Measurements from ENCODE around the gene MMP11. TPM values are rescaled to one million over a fixed set of nuclear protein-coding genes. Genes with fewer than 3 reads are reported as not detected.

Gene MMP11
- total and polyA plus RNA-seq, 2 of the 4 experiments (the other 2 are of a cell fraction), result 2.2 to 6.0 TPM

GRCh38 chr22:23750367-23750713, 22.3 kb upstream of the MMP11 start:
- Histone ChIP-seq H3K4me2 (ENCODE audit: low read depth, low read length) (peak overlapping the region; percentile 99), H4K20me1 (ENCODE audit: insufficient read depth, low read length) (no peaks in the 10 kb centered on the region), H4K8ac (ENCODE audit: low read depth in 2 of 2, low read length in 2 of 2) (peak overlapping the region; percentile 13 to 81; a peak in 3 of 4 replicates), H2BK120ac (ENCODE audit: low read depth, low read length) (no peak overlapping the region), H3K9ac (ENCODE audit: low read depth, low read length) (peak overlapping the region; percentile 77), H3K23ac (ENCODE audit: low read depth, low read length) (peak overlapping the region; percentile 75; the same call in 1 of the 2 replicates), H3K4me1 (ENCODE audit: control insufficient read depth, insufficient read depth, low read length) (peaks cover 4% of the 10 kb centered on the region), H2BK15ac (ENCODE audit: low read depth, low read length) (no peak overlapping the region), H3K14ac (replicated peaks; ENCODE audit: low read depth, low read length) (peak overlapping the region; percentile 48), H2BK20ac (ENCODE audit: low read depth, low read length) (no peak overlapping the region), H4K5ac (ENCODE audit: low read depth, low read length) (peak overlapping the region; percentile 86), H3K9me3 (ENCODE audit: control insufficient read depth, insufficient read depth, low read length) (no peaks in the 10 kb centered on the region), H3K18ac (ENCODE audit: low read depth, low read length) (peak overlapping the region; percentile 16; the same call in 1 of the 2 replicates), H3K27me3 (ENCODE audit: control insufficient read depth, insufficient read depth, low read length) (no peaks in the 10 kb centered on the region), H3K56ac (ENCODE audit: extremely low read depth, insufficient read depth, low read length) (no peak overlapping the region; the same call in 1 of the 2 replicates), H2AK9ac (replicated peaks; ENCODE audit: low read depth, low read length, poor library complexity) (peak overlapping the region; percentile 53), H3K36me3 (ENCODE audit: control insufficient read depth, insufficient read depth, low read length) (no peaks in the 10 kb centered on the region), H2BK5ac (ENCODE audit: low read depth, low read length, poor library complexity, severe bottlenecking) (no peak overlapping the region), H3K4ac (ENCODE audit: low read depth, low read length) (peak overlapping the region; percentile 32), H3K4me3 (ENCODE audit: insufficient read depth, low read depth, low read length) (peak overlapping the region; percentile 85), H3K27ac (ENCODE audit: insufficient read depth, low read length) (peak overlapping the region; percentile 51; the same call in 1 of the 2 replicates), H3K79me1 (ENCODE audit: low read depth in 1 of 2, low read length in 2 of 2) (peaks cover 12 to 31% of the 10 kb centered on the region in 2 experiments), H4K91ac (ENCODE audit: insufficient read depth, low read depth, low read length) (no peak overlapping the region; the same call in 1 of the 2 replicates), H2AFZ (replicated peaks; ENCODE audit: low read length, poor library complexity) (peak overlapping the region; percentile 86), H2AK5ac (ENCODE audit: low read depth, low read length) (0 out of 2 replicates have a peak overlapping the region, but pooled peaks have one; percentile 1), H3K9me1 (ENCODE audit: insufficient read depth, low read length) (peaks cover 5% of the 10 kb centered on the region)
- no TSS peak for BruUV-seq (replicated peaks)
- in situ Hi-C loops (cut with MboI; ENCODE audit: low sequenced_read_pairs) (no loop called here), intact Hi-C loops (cut with micrococcal nuclease) (no loop called here), dilution Hi-C loops (cut with HindIII; ENCODE audit: low sequenced_read_pairs, unreplicated experiment) (no loop called here)
- 17% methylated on average over 3 of the region's 5 CpGs; no CpG with 5 or more reads in 1 of the 2 experiments for WGBS, 2 experiments (ENCODE audit: extremely low coverage in 2 of 2, insufficient read length in 1 of 2)
- ChIA-PET CTCF (no interaction called here), POLR2A (ENCODE audit: unreplicated experiment) (interaction anchor here (0.5 kb wide), 1 partner anchor 176 kb away, joined by 6 read pairs; no protein-coding TSS in a partner anchor)
- ATAC-seq (ENCODE audit: low read depth) (no peak), DNase-seq (no peak)
- TF ChIP-seq BHLHE40 (IDR thresholded peaks at IDR 0.05; ENCODE audit: low read depth, low read length) (no peak), POLR2A (IDR thresholded peaks at IDR 0.05; ENCODE audit: low read depth, low read length) (no peak), MAZ (IDR thresholded peaks at IDR 0.05; ENCODE audit: borderline replicate concordance, low read depth, low read length) (no peak), RAD21 (IDR thresholded peaks at IDR 0.05; ENCODE audit: low read length) (no peak), USF2 (IDR thresholded peaks at IDR 0.05; ENCODE audit: low read depth, low read length) (no peak), CHD1 (IDR thresholded peaks at IDR 0.05; ENCODE audit: low read depth, low read length) (no peak), NFE2L2 (IDR thresholded peaks at IDR 0.05; ENCODE audit: low read depth, low read length) (no peak), CTCF (conservative IDR thresholded peaks at IDR 0.05; ENCODE audit: low read depth, low read length) (no peak), FOS (IDR thresholded peaks at IDR 0.05; ENCODE audit: low read depth, low read length) (no peak), RFX5 (IDR thresholded peaks at IDR 0.05; ENCODE audit: low read depth, low read length) (no peak), MXI1 (IDR thresholded peaks at IDR 0.05; ENCODE audit: borderline replicate concordance, low read depth, low read length) (no peak), MAFK (IDR thresholded peaks at IDR 0.05; ENCODE audit: low read depth, low read length) (no peak), ELK1 (IDR thresholded peaks at IDR 0.05; ENCODE audit: borderline replicate concordance, low read depth, low read length) (no peak), CEBPB (IDR thresholded peaks at IDR 0.05; ENCODE audit: low read depth, low read length) (no peak), SMC3 (IDR thresholded peaks at IDR 0.05; ENCODE audit: low read depth, low read length) (no peak), RCOR1 (IDR thresholded peaks at IDR 0.05; ENCODE audit: insufficient replicate concordance, low read length) (no peak)

All from IMR-90 (cell line).